Mesenchymal stem cell (in vitro differentiated cells and primary cell): ENCODE data around the gene PDS5B.

Experiments used
- DNase-seq: peaks from one replicate; pipeline ENCODE4 v3.0.0-alpha.2; 2013
- H2AFZ ChIP-seq: one replicate; pipeline ENCODE4 v1.6.1; 2013; ENCODE audit warnings: low read depth, mild to moderate bottlenecking, control low read depth, inconsistent platforms, low read length, moderate library complexity
- H2AK5ac ChIP-seq: 2 replicates; pipeline ENCODE4 v1.6.1; 2013; ENCODE audit warnings: low read length, moderate library complexity, mild to moderate bottlenecking, inconsistent platforms; ENCODE audit not compliant: severe bottlenecking
- H2BK120ac ChIP-seq: one replicate; pipeline ENCODE4 v1.6.1; 2013; ENCODE audit warnings: low read depth, mild to moderate bottlenecking, inconsistent platforms, low read length, moderate library complexity
- H2BK12ac ChIP-seq, 2 experiments: one replicate each; pipeline ENCODE4 v1.6.1; 2013; ENCODE audit warnings: inconsistent platforms in 2 of 2, low read length in 2 of 2, mild to moderate bottlenecking in 2 of 2, moderate library complexity in 2 of 2, control low read depth in 1 of 2
- H2BK15ac ChIP-seq: one replicate; pipeline ENCODE4 v1.6.1; 2013; ENCODE audit warnings: mild to moderate bottlenecking, low read depth, inconsistent platforms; ENCODE audit not compliant: poor library complexity, severe bottlenecking
- H2BK5ac ChIP-seq: 2 replicates; pipeline ENCODE4 v1.6.1; 2013; ENCODE audit warnings: low read depth, mild to moderate bottlenecking, low read length, control low read depth, inconsistent platforms; ENCODE audit not compliant: poor library complexity, severe bottlenecking
- H3K14ac ChIP-seq, 2 experiments: one replicate each; pipeline ENCODE4 v1.6.1; 2013; ENCODE audit warnings: inconsistent platforms in 2 of 2, low read length in 2 of 2, control low read depth in 1 of 2, mild to moderate bottlenecking in 1 of 2, moderate library complexity in 1 of 2
- H3K18ac ChIP-seq, 2 experiments: one replicate each; pipeline ENCODE4 v1.6.1; 2013; ENCODE audit warnings: inconsistent platforms in 2 of 2, low read length in 2 of 2, control low read depth in 1 of 2, low read depth in 1 of 2, mild to moderate bottlenecking in 1 of 2
- H3K23ac ChIP-seq, 2 experiments: one replicate each; pipeline ENCODE4 v1.6.1; 2013; ENCODE audit warnings: inconsistent platforms in 2 of 2, low read length in 2 of 2, mild to moderate bottlenecking in 2 of 2, moderate library complexity in 2 of 2, control low read depth in 1 of 2
- H3K27ac ChIP-seq: 2 replicates; pipeline ENCODE4 v1.5.1; 2013; ENCODE audit warnings: mild to moderate bottlenecking, moderate library complexity, low read length, control low read depth, inconsistent platforms; ENCODE audit not compliant: poor library complexity, severe bottlenecking
- H3K27me3 ChIP-seq, 2 experiments: 2 replicates each; pipeline versions ENCODE4 v1.6.1 to v1.7.0; 2013; ENCODE audit warnings: low read length in 2 of 2, mild to moderate bottlenecking in 2 of 2, moderate library complexity in 2 of 2, control low read depth in 1 of 2, inconsistent platforms in 1 of 2; ENCODE audit not compliant: control insufficient read depth in 1 of 2, insufficient read depth in 1 of 2
- H3K36me3 ChIP-seq, 2 experiments: 2 replicates each; pipeline versions ENCODE4 v1.6.1 to v1.7.0; 2013; ENCODE audit warnings: low read length in 2 of 2, control low read depth in 1 of 2, inconsistent platforms in 1 of 2, low read depth in 1 of 2, mild to moderate bottlenecking in 1 of 2; ENCODE audit not compliant: insufficient read depth in 2 of 2, control insufficient read depth in 1 of 2
- H3K4ac ChIP-seq, 2 experiments: one replicate each; pipeline ENCODE4 v1.6.1; 2013; ENCODE audit warnings: inconsistent platforms in 2 of 2, low read length in 2 of 2, mild to moderate bottlenecking in 2 of 2, moderate library complexity in 2 of 2, control low read depth in 1 of 2, low read depth in 1 of 2
- H3K4me1 ChIP-seq: 2 replicates; pipeline ENCODE4 v1.6.1; 2013; ENCODE audit warnings: low read depth, low read length, control low read depth; ENCODE audit not compliant: control insufficient read depth, insufficient read depth
- H3K4me2 ChIP-seq: 2 replicates; pipeline ENCODE4 v1.6.1; 2013; ENCODE audit warnings: low read length, mild to moderate bottlenecking, inconsistent platforms; ENCODE audit not compliant: poor library complexity, severe bottlenecking
- H3K4me3 ChIP-seq, 2 experiments: 2 replicates each; pipeline versions ENCODE4 v1.5.1 to v1.7.0; 2013; ENCODE audit warnings: low read length in 2 of 2, mild to moderate bottlenecking in 2 of 2, control low read depth in 1 of 2, low read depth in 1 of 2; ENCODE audit not compliant: insufficient read depth in 1 of 2
- H3K79me1 ChIP-seq: replicated peaks from 2 replicates; pipeline ENCODE4 v1.6.1; 2013; ENCODE audit warnings: mild to moderate bottlenecking, control low read depth, low read length, inconsistent platforms; ENCODE audit not compliant: poor library complexity, severe bottlenecking
- H3K9ac ChIP-seq: 2 replicates; pipeline ENCODE4 v1.7.0; 2013; ENCODE audit warnings: mild to moderate bottlenecking, low read length, moderate library complexity
- H3K9me3 ChIP-seq: 2 replicates; pipeline ENCODE4 v1.7.0; 2013; ENCODE audit warnings: mild to moderate bottlenecking, low read length; ENCODE audit not compliant: control insufficient read depth
- H4K8ac ChIP-seq: one replicate; pipeline ENCODE4 v1.6.1; 2013; ENCODE audit warnings: inconsistent platforms, mild to moderate bottlenecking, low read length, moderate library complexity
- H4K91ac ChIP-seq: one replicate; pipeline ENCODE4 v1.6.1; 2013; ENCODE audit warnings: mild to moderate bottlenecking, low read length, inconsistent platforms
- WGBS: methylation state at CpG from one replicate; pipeline ENCODE4 v1.1.7; 2013; ENCODE audit warnings: mixed read lengths; 5-methylcytosine and 5-hydroxymethylcytosine counted together

The PDS5B gene

GRCh38 chr13:32624441-32624840 lies 38.2 kb downstream of the PDS5B start:
- H3K4me2 ChIP-seq, result no peak overlapping the region
- H2AK5ac ChIP-seq, result no peak overlapping the region
- DNase-seq, result no peak
- H3K79me1 ChIP-seq, result peaks cover 11% of the 10 kb centered on the region
- peaks cover 2% of the 10 kb centered on the region for H3K4me1 ChIP-seq
- peaks cover 12% of the 10 kb centered on the region for H3K9me3 ChIP-seq
- no peak overlapping the region for H2BK120ac ChIP-seq
- H2BK15ac ChIP-seq, result no peak overlapping the region
- no peak overlapping the region for H4K91ac ChIP-seq
- 95% methylated on average over 1 of the region's 1 CpG for WGBS
- no peak overlapping the region for H3K9ac ChIP-seq
- no peak overlapping the region for H3K23ac ChIP-seq
- peaks cover 0 to 2% of the 10 kb centered on the region in 2 experiments for H3K36me3 ChIP-seq
- no peaks in the 10 kb centered on the region for H3K27me3 ChIP-seq
- H2AFZ ChIP-seq, result no peak overlapping the region
- no peak overlapping the region for H4K8ac ChIP-seq
- H2BK12ac ChIP-seq, result no peak overlapping the region
- no peak overlapping the region for H2BK5ac ChIP-seq
- H3K4ac ChIP-seq, result no peak overlapping the region
- H3K4me3 ChIP-seq, result no peak overlapping the region
- no peak overlapping the region for H3K27ac ChIP-seq
- H3K14ac ChIP-seq, result no peak overlapping the region
- no peak overlapping the region for H3K18ac ChIP-seq

- no peak overlapping the region for H3K23ac ChIP-seq
- peaks cover 0 to 4% of the 10 kb centered on the region in 2 experiments for H3K36me3 ChIP-seq
- H3K27me3 ChIP-seq, result no peaks in the 10 kb centered on the region
- H3K4ac ChIP-seq, result no peak overlapping the region
- no peak overlapping the region for H3K14ac ChIP-seq
- H3K4me2 ChIP-seq, result no peak overlapping the region
- H3K4me3 ChIP-seq, result no peak overlapping the region
- H2BK5ac ChIP-seq, result no peak overlapping the region
- no peak overlapping the region for H2AK5ac ChIP-seq
- 37% methylated on average over 1 of the region's 1 CpG for WGBS
- H3K18ac ChIP-seq, result no peak overlapping the region
- H2BK15ac ChIP-seq, result no peak overlapping the region
- peaks cover 3% of the 10 kb centered on the region for H3K4me1 ChIP-seq
- peaks cover 21% of the 10 kb centered on the region for H3K79me1 ChIP-seq
- no peak overlapping the region for H2AFZ ChIP-seq
- H3K9ac ChIP-seq, result no peak overlapping the region
- no peak overlapping the region for H4K91ac ChIP-seq
- H3K9me3 ChIP-seq, result peaks cover 6% of the 10 kb centered on the region
- H2BK12ac ChIP-seq, result no peak overlapping the region
- no peak overlapping the region for H3K27ac ChIP-seq
- no peak overlapping the region for H2BK120ac ChIP-seq
- H4K8ac ChIP-seq, result no peak overlapping the region
- no peak for DNase-seq
Observed at GRCh38 chr13:32627793-32628192, 41.5 kb downstream of the PDS5B start.

GRCh38 chr13:32629313-32629712 lies 43.1 kb downstream of the PDS5B start:
- H3K27me3 ChIP-seq, result no peaks in the 10 kb centered on the region
- no peak overlapping the region for H3K18ac ChIP-seq
- no peaks in the 10 kb centered on the region for H3K9me3 ChIP-seq
- H3K27ac ChIP-seq, result no peak overlapping the region
- 100% methylated on average over 1 of the region's 2 CpGs for WGBS
- no peak overlapping the region for H2BK5ac ChIP-seq
- no peak overlapping the region for H3K4me2 ChIP-seq
- no peak overlapping the region for H2AFZ ChIP-seq
- H4K91ac ChIP-seq, result no peak overlapping the region
- no peak overlapping the region for H3K23ac ChIP-seq
- peaks cover 3% of the 10 kb centered on the region for H3K4me1 ChIP-seq
- DNase-seq, result peak; percentile 8
- H3K79me1 ChIP-seq, result peaks cover 19% of the 10 kb centered on the region
- H2AK5ac ChIP-seq, result no peak overlapping the region
- no peak overlapping the region for H4K8ac ChIP-seq
- no peak overlapping the region for H2BK120ac ChIP-seq
- H3K4me3 ChIP-seq, result no peak overlapping the region
- H3K4ac ChIP-seq, result no peak overlapping the region
- no peak overlapping the region for H3K14ac ChIP-seq
- no peak overlapping the region for H2BK12ac ChIP-seq
- peaks cover 0 to 4% of the 10 kb centered on the region in 2 experiments for H3K36me3 ChIP-seq
- no peak overlapping the region for H2BK15ac ChIP-seq
- H3K9ac ChIP-seq, result no peak overlapping the region

- Histone ChIP-seq H3K4me1 (peaks cover 3% of the 10 kb centered on the region), H3K4me2 (no peak overlapping the region), H4K8ac (no peak overlapping the region), H2BK120ac (no peak overlapping the region), H3K14ac (no peak overlapping the region), H3K36me3 (peaks cover 0 to 4% of the 10 kb centered on the region in 2 experiments), H4K91ac (no peak overlapping the region), H3K27ac (no peak overlapping the region), H3K9me3 (no peaks in the 10 kb centered on the region), H2BK5ac (no peak overlapping the region), H3K4ac (no peak overlapping the region), H3K4me3 (no peak overlapping the region), H2BK12ac (no peak overlapping the region), H3K23ac (no peak overlapping the region), H2AFZ (no peak overlapping the region), H2BK15ac (no peak overlapping the region), H3K9ac (no peak overlapping the region), H3K18ac (no peak overlapping the region), H3K79me1 (peaks cover 19% of the 10 kb centered on the region), H3K27me3 (no peaks in the 10 kb centered on the region), H2AK5ac (no peak overlapping the region)
- no CpG with 5 or more reads among the region's 1 CpG for WGBS
- DNase-seq, result no peak
Observed at GRCh38 chr13:32629866-32630265, 43.6 kb downstream of the PDS5B start.
